HepG2 (cell line): ENCODE data around the gene DCTN1. TPM values are rescaled to one million over a fixed set of nuclear protein-coding genes. Genes with fewer than 3 reads are reported as not detected.
A peak's percentile ranks its signal among the peaks of the same experiment; 100 is the strongest.

Experiments
- KLF16 ChIP-seq, 2 experiments: sonication (generic) in 1 of 2; formaldehyde crosslinking in 1 of 2; IDR thresholded peaks; 2 replicates each; pipeline versions ENCODE4 v1.6.1 to v1.8.0; 2016 to 2023; ENCODE audit warnings: missing genetic modification reagents in 2 of 2, missing compliant biosample characterization in 1 of 2
- MED8 ChIP-seq: sonication (generic); formaldehyde crosslinking; IDR thresholded peaks from 2 replicates; pipeline ENCODE4 v1.8.1; 2023; ENCODE audit warnings: mild to moderate bottlenecking, missing genetic modification reagents; ENCODE audit not compliant: insufficient replicate concordance
- MLLT10 ChIP-seq: sonication (generic); formaldehyde crosslinking; IDR thresholded peaks from 2 replicates; pipeline ENCODE4 v1.4.0; 2020; ENCODE audit warnings: missing genetic modification reagents
- MTA1 ChIP-seq: sonication (generic); formaldehyde crosslinking; IDR thresholded peaks from 2 replicates; pipeline ENCODE4 v1.4.0; 2020; ENCODE audit warnings: missing genetic modification reagents, mild to moderate bottlenecking, borderline replicate concordance
- MTF2 ChIP-seq: sonication (generic); formaldehyde crosslinking; IDR thresholded peaks from 2 replicates; pipeline ENCODE4 v1.5.0; 2020; ENCODE audit warnings: missing genetic modification reagents, borderline replicate concordance
- NFIB ChIP-seq: sonication (generic); formaldehyde crosslinking; IDR thresholded peaks from 2 replicates; pipeline ENCODE4 v1.9.0; 2021; ENCODE audit warnings: missing genetic modification reagents, mild to moderate bottlenecking, borderline replicate concordance
- NFYC ChIP-seq: IDR thresholded peaks from 2 replicates; pipeline ENCODE4 v1.6.1; 2016; ENCODE audit warnings: missing genetic modification reagents, missing compliant biosample characterization
- PPARG ChIP-seq: conservative IDR thresholded peaks from 2 replicates; pipeline ENCODE4 v1.6.1; 2016; ENCODE audit warnings: missing biosample characterization, missing genetic modification reagents
- RARA ChIP-seq: IDR thresholded peaks from 2 replicates; pipeline ENCODE4 v1.6.1; 2016; ENCODE audit warnings: missing genetic modification reagents, missing compliant biosample characterization
- RBM22 ChIP-seq: fragments of 200-400 bp; formaldehyde crosslinking; optimal IDR thresholded peaks from 2 replicates; pipeline ENCODE3; 2017; ENCODE audit warnings: mild to moderate bottlenecking, low read length, moderate library complexity
- SRSF4 ChIP-seq: fragments of 200-400 bp; formaldehyde crosslinking; IDR thresholded peaks from one replicate; pipeline ENCODE4 v1.6.1; 2018; ENCODE audit warnings: mild to moderate bottlenecking, low read depth, low read length, moderate library complexity; ENCODE audit not compliant: poor library complexity, severe bottlenecking
- TARDBP ChIP-seq: sonication (generic); formaldehyde crosslinking; IDR thresholded peaks from 2 replicates; pipeline ENCODE4 v1.8.0; 2022; ENCODE audit warnings: mild to moderate bottlenecking, missing genetic modification reagents
- TBP ChIP-seq: sonication (generic); formaldehyde crosslinking; IDR thresholded peaks from 2 replicates; pipeline ENCODE4 v1.5.0; 2020; ENCODE audit warnings: missing genetic modification reagents
- TOPORS ChIP-seq: sonication (generic); formaldehyde crosslinking; IDR thresholded peaks from 2 replicates; pipeline ENCODE4 v1.8.0; 2023; ENCODE audit warnings: mild to moderate bottlenecking, missing genetic modification reagents
- ZNF17 ChIP-seq: sonication (generic); formaldehyde crosslinking; IDR thresholded peaks from 2 replicates; pipeline ENCODE4 v1.5.0; 2020; ENCODE audit warnings: mild to moderate bottlenecking, missing genetic modification reagents
- ZNF24 ChIP-seq: fragments of 450-650 bp; IDR thresholded peaks from 2 replicates; pipeline ENCODE4 v1.6.1; 2017; ENCODE audit warnings: antibody characterized with exemption, mild to moderate bottlenecking
- ZNF337 ChIP-seq: sonication (generic); formaldehyde crosslinking; IDR thresholded peaks from 2 replicates; pipeline ENCODE4 v1.5.1; 2020; ENCODE audit warnings: missing genetic modification reagents, low read depth, mild to moderate bottlenecking, borderline replicate concordance
- ZNF607 ChIP-seq: sonication (generic); formaldehyde crosslinking; IDR thresholded peaks from 2 replicates; pipeline ENCODE4 v1.5.1; 2020; ENCODE audit warnings: missing genetic modification reagents, mild to moderate bottlenecking, borderline replicate concordance
- ZNF629 ChIP-seq: sonication (generic); formaldehyde crosslinking; conservative IDR thresholded peaks from 2 replicates; pipeline ENCODE4 v1.5.0; 2020; ENCODE audit warnings: missing genetic modification reagents
- ZNF776 ChIP-seq: sonication (generic); formaldehyde crosslinking; IDR thresholded peaks from 2 replicates; pipeline ENCODE4 v1.4.0; 2020; ENCODE audit warnings: mild to moderate bottlenecking, missing genetic modification reagents
- ZNF792 ChIP-seq: IDR thresholded peaks from 2 replicates; pipeline ENCODE4 v1.6.1; 2016
- ZSCAN20 ChIP-seq: sonication (generic); formaldehyde crosslinking; IDR thresholded peaks from 2 replicates; pipeline ENCODE4 v1.4.0; 2020; ENCODE audit warnings: missing genetic modification reagents, mild to moderate bottlenecking, borderline replicate concordance
- polyA plus RNA-seq, 8 experiments: library from polyadenylated mRNA; depleted of rRNA in 3 of 8; stranded (reverse) in 7 of 8; unstranded in 1 of 8; fragments of >200 nt; fragmentation: Illumina TruSeq in 4 of 8; extraction: Trizol in 4 of 8; gene quantifications; 2 replicates each; pipeline versions ENCODE4 v1.2.1 to v1.2.3, GENCODE V29; 2011 to 2016; ENCODE audit warnings: low read depth in 4 of 8, missing spikeins in 1 of 8, mixed read lengths in 1 of 8; ENCODE audit not compliant: insufficient read depth in 1 of 8
- total RNA-seq, 5 experiments: library from RNA; depleted of rRNA; stranded (reverse); fragments of >200 nt; fragmentation: Illumina TruSeq; extraction: Trizol; gene quantifications; 2 replicates each; pipeline ENCODE4 v1.2.3, GENCODE V29; 2016; ENCODE audit warnings: low read depth in 1 of 5
- TF ChIP-seq, protein P1 (sequence below): sonication (generic); formaldehyde crosslinking; IDR thresholded peaks from 2 replicates; pipeline ENCODE4 v1.4.0; 2020; ENCODE audit warnings: missing genetic modification reagents
- TF ChIP-seq, protein P2 (sequence below): conservative IDR thresholded peaks from 2 replicates; pipeline ENCODE4 v1.6.1; 2018; ENCODE audit warnings: missing genetic modification reagents
- TF ChIP-seq, protein P3 (sequence below): IDR thresholded peaks from 2 replicates; pipeline ENCODE4 v1.6.1; 2016; ENCODE audit warnings: missing compliant biosample characterization, missing genetic modification reagents, borderline replicate concordance
- TF ChIP-seq, protein P4 (sequence below): sonication (generic); formaldehyde crosslinking; IDR thresholded peaks from 2 replicates; pipeline ENCODE4 v1.4.0; 2020; ENCODE audit warnings: missing genetic modification reagents

DCTN1 gene
- total and polyA plus RNA-seq, 2 of the 13 experiments (the other 11 are each of a cell fraction or from before 2014, with no cell fraction given) = 73.2 to 122 TPM

DNA sequence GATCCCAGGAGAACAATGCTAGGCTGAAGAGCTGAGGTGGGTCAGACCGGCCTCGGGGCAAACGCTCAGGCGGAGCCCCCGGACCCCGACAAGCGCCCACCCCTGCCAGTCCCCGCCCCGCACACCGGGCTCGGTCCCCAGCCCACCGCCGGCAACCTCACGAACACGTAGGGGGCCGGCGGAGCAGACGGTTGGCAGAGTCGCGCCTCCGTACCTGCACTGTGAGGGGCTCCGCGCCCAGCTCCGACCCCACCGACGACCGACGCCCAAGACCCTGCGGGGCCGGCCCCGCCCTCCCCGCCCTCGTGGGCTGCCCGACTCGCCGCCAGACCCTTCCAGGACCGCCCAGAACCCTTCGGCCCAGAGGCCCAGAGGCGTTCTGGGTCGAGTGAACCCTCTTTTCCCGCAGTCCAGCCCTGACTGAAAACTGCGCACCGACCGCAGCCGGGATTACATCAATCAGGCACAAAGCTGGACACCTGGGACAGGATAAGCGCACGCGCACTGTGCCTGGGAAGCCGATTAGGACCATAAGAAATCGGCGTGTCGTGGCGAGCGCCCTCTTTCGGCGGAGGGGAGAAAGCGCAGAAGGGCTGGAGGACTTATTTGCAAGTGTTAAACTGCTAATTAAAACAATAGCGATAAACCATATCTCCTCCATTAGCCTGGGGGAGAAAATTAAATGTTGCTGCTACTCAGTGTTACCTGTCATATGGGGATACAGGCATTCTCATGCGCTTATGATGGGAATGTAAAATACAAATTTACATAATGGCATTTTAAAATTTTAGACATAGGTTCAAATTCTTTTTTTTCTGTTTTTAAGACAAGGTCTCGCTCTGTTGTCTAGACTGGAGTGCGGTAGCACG, 11.7 kb upstream of the DCTN1 start (continued):
- TF ChIP-seq ZNF792 (CRISPR knock-in tag) (no peak; the same call in none of the 2 replicates), TBP (CRISPR knock-in tag) (peak; percentile 89; the same call in 1 of the 2 replicates), TARDBP (CRISPR knock-in tag) (peak; percentile 72; the same call in 1 of the 2 replicates), ZNF337 (CRISPR knock-in tag) (0 out of 2 replicates have a peak, but pooled peaks have one; percentile 40), RBM22 (no peak), MLLT10 (no peak), PPARG (CRISPR knock-in tag) (peak; percentile 66), ZSCAN20 (no peak), ZNF776 (CRISPR knock-in tag) (peak; percentile 74; the same call in 1 of the 2 replicates), MED8 (CRISPR knock-in tag) (no peak), ZNF629 (CRISPR knock-in tag) (no peak), NFYC (CRISPR knock-in tag) (peak; percentile 22; the same call in 1 of the 2 replicates), SRSF4 (no peak), MTF2 (CRISPR knock-in tag) (no peak), ZNF24 (no peak), ZNF17 (CRISPR knock-in tag) (no peak), RARA (CRISPR knock-in tag) (no peak), MTA1 (CRISPR knock-in tag) (peak; percentile 59; the same call in 1 of the 2 replicates), KLF16 (CRISPR knock-in tag; IDR thresholded peaks at IDR 0.05) (peak in 1 of 2 experiments; percentile 92; a peak in 2 of 4 replicates), NFIB (CRISPR knock-in tag) (no peak), ZNF607 (CRISPR knock-in tag) (no peak), TOPORS (peak; percentile 64; the same call in 1 of the 2 replicates)
- TF ChIP-seq, protein P1, sequence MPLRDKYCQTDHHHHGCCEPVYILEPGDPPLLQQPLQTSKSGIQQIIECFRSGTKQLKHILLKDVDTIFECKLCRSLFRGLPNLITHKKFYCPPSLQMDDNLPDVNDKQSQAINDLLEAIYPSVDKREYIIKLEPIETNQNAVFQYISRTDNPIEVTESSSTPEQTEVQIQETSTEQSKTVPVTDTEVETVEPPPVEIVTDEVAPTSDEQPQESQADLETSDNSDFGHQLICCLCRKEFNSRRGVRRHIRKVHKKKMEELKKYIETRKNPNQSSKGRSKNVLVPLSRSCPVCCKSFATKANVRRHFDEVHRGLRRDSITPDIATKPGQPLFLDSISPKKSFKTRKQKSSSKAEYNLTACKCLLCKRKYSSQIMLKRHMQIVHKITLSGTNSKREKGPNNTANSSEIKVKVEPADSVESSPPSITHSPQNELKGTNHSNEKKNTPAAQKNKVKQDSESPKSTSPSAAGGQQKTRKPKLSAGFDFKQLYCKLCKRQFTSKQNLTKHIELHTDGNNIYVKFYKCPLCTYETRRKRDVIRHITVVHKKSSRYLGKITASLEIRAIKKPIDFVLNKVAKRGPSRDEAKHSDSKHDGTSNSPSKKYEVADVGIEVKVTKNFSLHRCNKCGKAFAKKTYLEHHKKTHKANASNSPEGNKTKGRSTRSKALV (CRISPR knock-in tag) = 0 out of 2 replicates have a peak, but pooled peaks have one; percentile 18
- TF ChIP-seq, protein P2, sequence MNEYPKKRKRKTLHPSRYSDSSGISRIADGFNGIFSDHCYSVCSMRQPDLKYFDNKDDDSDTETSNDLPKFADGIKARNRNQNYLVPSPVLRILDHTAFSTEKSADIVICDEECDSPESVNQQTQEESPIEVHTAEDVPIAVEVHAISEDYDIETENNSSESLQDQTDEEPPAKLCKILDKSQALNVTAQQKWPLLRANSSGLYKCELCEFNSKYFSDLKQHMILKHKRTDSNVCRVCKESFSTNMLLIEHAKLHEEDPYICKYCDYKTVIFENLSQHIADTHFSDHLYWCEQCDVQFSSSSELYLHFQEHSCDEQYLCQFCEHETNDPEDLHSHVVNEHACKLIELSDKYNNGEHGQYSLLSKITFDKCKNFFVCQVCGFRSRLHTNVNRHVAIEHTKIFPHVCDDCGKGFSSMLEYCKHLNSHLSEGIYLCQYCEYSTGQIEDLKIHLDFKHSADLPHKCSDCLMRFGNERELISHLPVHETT (CRISPR knock-in tag) = no peak
- TF ChIP-seq, protein P3, sequence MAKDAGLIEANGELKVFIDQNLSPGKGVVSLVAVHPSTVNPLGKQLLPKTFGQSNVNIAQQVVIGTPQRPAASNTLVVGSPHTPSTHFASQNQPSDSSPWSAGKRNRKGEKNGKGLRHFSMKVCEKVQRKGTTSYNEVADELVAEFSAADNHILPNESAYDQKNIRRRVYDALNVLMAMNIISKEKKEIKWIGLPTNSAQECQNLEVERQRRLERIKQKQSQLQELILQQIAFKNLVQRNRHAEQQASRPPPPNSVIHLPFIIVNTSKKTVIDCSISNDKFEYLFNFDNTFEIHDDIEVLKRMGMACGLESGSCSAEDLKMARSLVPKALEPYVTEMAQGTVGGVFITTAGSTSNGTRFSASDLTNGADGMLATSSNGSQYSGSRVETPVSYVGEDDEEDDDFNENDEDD (CRISPR knock-in tag) = no peak; the same call in 1 of the 2 replicates
- TF ChIP-seq, protein P4, sequence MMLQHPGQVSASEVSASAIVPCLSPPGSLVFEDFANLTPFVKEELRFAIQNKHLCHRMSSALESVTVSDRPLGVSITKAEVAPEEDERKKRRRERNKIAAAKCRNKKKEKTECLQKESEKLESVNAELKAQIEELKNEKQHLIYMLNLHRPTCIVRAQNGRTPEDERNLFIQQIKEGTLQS (CRISPR knock-in tag) = no peak; the same call in 1 of the 2 replicates
